Esophagus squamous epithelium (tissue), 4 donors: Measurements from ENCODE around the gene MAML3.

Source experiments
- POLR2A ChIP-seq, 4 donors: fragments of 450-650 bp; IDR thresholded peaks; one replicate each; pipeline ENCODE4 v1.6.1; 2017; ENCODE audit warnings: antibody characterized with exemption in 4 of 4, mild to moderate bottlenecking in 4 of 4, moderate library complexity in 3 of 4
- TF ChIP-seq, protein P1 (sequence below), 6 experiments: fragments of 450-650 bp in 4 of 6; fragments of 200-600 bp in 2 of 6; sonication (generic) in 2 of 6; IDR thresholded peaks; one replicate each; pipeline ENCODE4 v1.5.1; 2016 to 2019; ENCODE audit warnings: antibody characterized with exemption in 6 of 6, mild to moderate bottlenecking in 4 of 6, moderate library complexity in 4 of 6

DNA sequence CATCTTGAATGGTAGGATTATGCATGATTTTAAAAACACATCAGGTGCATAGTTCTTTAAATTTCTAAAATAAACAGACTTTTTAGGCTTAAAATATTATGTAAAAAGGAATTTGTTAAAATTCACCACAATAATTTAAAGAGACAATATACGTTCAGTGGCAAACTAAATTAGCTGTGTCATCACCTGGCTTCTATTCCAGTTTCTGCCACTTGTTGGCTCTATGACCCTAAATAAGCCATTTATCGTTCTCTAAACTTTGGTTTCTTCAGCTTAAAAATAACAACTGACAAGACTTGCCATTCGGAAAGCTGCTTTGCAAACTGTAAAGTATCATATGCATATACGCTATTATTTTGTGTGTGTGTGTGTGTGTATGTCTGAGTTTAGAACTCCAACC, 347.1 kb downstream of the MAML3 start:
- TF ChIP-seq, protein P1, sequence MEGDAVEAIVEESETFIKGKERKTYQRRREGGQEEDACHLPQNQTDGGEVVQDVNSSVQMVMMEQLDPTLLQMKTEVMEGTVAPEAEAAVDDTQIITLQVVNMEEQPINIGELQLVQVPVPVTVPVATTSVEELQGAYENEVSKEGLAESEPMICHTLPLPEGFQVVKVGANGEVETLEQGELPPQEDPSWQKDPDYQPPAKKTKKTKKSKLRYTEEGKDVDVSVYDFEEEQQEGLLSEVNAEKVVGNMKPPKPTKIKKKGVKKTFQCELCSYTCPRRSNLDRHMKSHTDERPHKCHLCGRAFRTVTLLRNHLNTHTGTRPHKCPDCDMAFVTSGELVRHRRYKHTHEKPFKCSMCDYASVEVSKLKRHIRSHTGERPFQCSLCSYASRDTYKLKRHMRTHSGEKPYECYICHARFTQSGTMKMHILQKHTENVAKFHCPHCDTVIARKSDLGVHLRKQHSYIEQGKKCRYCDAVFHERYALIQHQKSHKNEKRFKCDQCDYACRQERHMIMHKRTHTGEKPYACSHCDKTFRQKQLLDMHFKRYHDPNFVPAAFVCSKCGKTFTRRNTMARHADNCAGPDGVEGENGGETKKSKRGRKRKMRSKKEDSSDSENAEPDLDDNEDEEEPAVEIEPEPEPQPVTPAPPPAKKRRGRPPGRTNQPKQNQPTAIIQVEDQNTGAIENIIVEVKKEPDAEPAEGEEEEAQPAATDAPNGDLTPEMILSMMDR (IDR thresholded peaks at IDR 0.05): no peak
- TF ChIP-seq POLR2A (IDR thresholded peaks at IDR 0.05): no peak
